ENCODE results near the gene WDR93. TPM values are rescaled to one million over a fixed set of nuclear protein-coding genes. Genes with fewer than 3 reads are reported as not detected.

Gene WDR93
- total and polyA plus RNA-seq, 12 donors: 0.14 to 0.43 (median 0.36) TPM; not detected in 4

DNA sequence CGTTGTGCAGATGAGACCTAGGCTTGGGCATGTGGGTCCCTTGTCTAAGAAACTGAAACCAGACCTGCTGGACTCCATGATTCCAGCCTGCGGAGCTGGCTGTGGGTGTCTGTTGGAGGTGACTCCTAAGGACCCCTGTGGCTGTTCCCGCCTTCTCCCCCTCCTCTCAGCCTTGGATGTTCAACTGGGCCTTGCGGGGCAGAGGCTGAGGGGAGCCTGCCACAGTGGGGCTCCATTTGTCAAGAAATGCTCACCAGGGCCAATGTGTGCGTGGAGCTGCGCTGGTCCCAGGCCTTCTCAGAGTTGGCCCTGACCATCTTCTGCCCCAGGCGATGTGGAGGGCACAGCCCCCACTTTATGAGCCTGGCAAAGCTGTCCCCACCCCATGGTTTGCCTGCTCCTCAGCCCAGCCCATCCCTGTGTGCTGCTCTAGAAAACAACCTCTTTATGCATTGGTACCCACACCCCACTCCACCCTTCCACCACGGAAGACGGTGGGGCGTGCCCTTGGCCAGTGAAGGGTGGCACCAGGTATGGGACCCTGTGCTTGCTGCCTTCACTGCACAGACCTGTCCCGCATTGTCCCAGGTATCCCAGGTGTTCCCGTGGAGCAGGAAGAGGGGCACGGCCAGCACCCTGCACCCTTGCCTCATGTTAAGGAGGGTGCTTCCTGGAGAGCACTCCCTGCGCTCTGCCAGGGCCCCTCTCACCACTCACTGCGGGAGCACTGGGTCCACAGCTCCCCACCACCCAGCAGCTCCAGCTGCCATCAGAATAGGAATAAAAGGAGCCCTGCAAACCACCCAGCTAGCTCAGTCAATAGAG is 93.5 kb downstream of the WDR93 start:
- TF ChIP-seq CTCF (IDR thresholded peaks at IDR 0.05) (no peak), POLR2A (IDR thresholded peaks at IDR 0.05) (no peak)
- no peak overlapping the region for H3K4me3 ChIP-seq
- H3K4me1 ChIP-seq (replicated peaks in 1 of 2): peaks cover 0 to 14% of the 10 kb centered on the region in 2 donors
- H3K36me3 ChIP-seq (replicated peaks in 1 of 2): no peaks in the 10 kb centered on the region
- no peaks in the 10 kb centered on the region for H3K27me3 ChIP-seq
- peak overlapping the region in 1 of 5 donors; percentile 57 for H3K27ac ChIP-seq
- DNase-seq: no peak
- 91 to 97% (median 92%) methylated on average over 7 to 15 of the region's 15 CpGs for WGBS, 4 donors
- no peaks in the 10 kb centered on the region for H3K9me3 ChIP-seq (replicated peaks in 1 of 3)
- intact Hi-C loops (cut with DNase I): no loop called here

DNA sequence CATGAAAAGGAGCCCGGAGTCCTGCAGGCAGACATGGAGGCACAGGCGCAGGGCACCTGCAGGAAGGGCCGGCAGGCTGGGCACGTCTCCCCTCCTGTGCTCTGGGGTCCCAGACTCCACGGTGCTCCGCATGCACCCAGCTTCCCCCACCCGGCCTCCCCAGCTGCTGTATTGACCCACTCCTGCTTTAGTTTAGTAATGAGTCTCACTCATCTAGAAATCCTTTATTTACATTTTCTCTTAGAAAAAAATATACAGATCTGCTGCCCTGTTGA is 94.0 kb downstream of the WDR93 start:
- no peaks in the 10 kb centered on the region for H3K36me3 ChIP-seq (replicated peaks in 1 of 2)
- DNase-seq: no peak
- no peaks in the 10 kb centered on the region for H3K9me3 ChIP-seq (replicated peaks in 1 of 3)
- H3K4me1 ChIP-seq (replicated peaks in 1 of 2): peaks cover 0 to 14% of the 10 kb centered on the region in 2 donors
- no peak overlapping the region for H3K4me3 ChIP-seq
- intact Hi-C loops (cut with DNase I): no loop called here
- H3K27ac ChIP-seq: no peak overlapping the region
- H3K27me3 ChIP-seq: no peaks in the 10 kb centered on the region
- TF ChIP-seq POLR2A (IDR thresholded peaks at IDR 0.05) (no peak), CTCF (IDR thresholded peaks at IDR 0.05) (no peak)
- 88 to 100% (median 96%) methylated on average over 3 to 7 of the region's 7 CpGs for WGBS, 4 donors

DNA sequence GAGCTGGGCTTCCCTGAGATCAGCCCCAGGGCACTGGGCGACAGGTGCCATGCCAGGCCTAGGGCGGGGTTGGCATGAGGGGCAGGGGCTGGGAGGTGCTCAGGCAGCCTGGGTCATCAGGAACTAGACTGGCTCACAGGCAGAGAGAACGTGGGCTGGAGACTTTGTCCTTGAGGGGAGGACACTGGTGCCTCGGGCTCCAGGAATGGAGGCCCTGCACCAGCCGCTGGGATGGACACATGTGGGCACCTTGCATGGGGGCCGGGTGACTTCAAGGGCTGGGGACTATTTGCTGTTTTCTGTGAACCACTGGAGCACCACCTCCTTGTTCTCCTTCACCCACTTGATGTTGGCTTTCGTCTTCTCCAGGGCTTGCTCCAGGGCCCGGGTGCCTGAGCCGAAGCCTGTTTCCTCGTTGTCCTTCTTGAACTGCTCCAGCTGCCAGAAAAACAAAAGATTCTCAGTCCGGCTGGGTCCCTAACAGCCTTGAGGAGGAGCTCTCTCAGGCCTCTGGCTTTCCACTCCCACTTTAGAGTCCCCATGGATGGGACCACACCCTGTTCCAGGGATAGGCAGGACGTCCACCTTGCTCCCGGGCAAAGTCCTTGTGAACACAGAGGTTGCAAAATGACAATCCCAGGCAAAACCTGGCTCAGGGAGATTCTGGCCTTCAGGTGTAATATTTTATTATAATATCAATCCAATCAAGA is 94.6 kb downstream of the WDR93 start:
- intact Hi-C loops (cut with DNase I): no loop called here
- Histone ChIP-seq H3K36me3 (replicated peaks in 1 of 2) (no peaks in the 10 kb centered on the region), H3K27ac (no peak overlapping the region), H3K4me1 (replicated peaks in 1 of 2) (peaks cover 0 to 14% of the 10 kb centered on the region in 2 donors), H3K4me3 (no peak overlapping the region), H3K27me3 (no peaks in the 10 kb centered on the region), H3K9me3 (replicated peaks in 1 of 3) (no peaks in the 10 kb centered on the region)
- no peak for DNase-seq
- 79 to 93% (median 84%) methylated on average over 8 to 13 of the region's 13 CpGs for WGBS, 4 donors
- TF ChIP-seq POLR2A (IDR thresholded peaks at IDR 0.05) (no peak), CTCF (IDR thresholded peaks at IDR 0.05) (no peak)

GRCh38 chr15:89785774-89786140 is 95.1 kb downstream of the WDR93 start:
- Histone ChIP-seq H3K36me3 (replicated peaks in 1 of 2) (no peaks in the 10 kb centered on the region), H3K27me3 (no peaks in the 10 kb centered on the region), H3K9me3 (replicated peaks in 1 of 3) (no peaks in the 10 kb centered on the region), H3K27ac (no peak overlapping the region), H3K4me3 (no peak overlapping the region), H3K4me1 (replicated peaks in 1 of 2) (peaks cover 0 to 14% of the 10 kb centered on the region in 2 donors)
- no peak for TF ChIP-seq POLR2A (IDR thresholded peaks at IDR 0.05)
- no peak for TF ChIP-seq CTCF (IDR thresholded peaks at IDR 0.05)
- DNase-seq: no peak
- intact Hi-C loops (cut with DNase I): no loop called here

All from adrenal gland (tissue), 12 donors.